HG03571 (cell line): ENCODE data around the gene NTRK3.

Source experiments
- ATAC-seq: cut with Tn5 transposase; IDR thresholded peaks from one replicate; pipeline ENCODE4 v1.9.1; 2021; ENCODE audit not compliant: unreplicated experiment

Gene NTRK3

DNA sequence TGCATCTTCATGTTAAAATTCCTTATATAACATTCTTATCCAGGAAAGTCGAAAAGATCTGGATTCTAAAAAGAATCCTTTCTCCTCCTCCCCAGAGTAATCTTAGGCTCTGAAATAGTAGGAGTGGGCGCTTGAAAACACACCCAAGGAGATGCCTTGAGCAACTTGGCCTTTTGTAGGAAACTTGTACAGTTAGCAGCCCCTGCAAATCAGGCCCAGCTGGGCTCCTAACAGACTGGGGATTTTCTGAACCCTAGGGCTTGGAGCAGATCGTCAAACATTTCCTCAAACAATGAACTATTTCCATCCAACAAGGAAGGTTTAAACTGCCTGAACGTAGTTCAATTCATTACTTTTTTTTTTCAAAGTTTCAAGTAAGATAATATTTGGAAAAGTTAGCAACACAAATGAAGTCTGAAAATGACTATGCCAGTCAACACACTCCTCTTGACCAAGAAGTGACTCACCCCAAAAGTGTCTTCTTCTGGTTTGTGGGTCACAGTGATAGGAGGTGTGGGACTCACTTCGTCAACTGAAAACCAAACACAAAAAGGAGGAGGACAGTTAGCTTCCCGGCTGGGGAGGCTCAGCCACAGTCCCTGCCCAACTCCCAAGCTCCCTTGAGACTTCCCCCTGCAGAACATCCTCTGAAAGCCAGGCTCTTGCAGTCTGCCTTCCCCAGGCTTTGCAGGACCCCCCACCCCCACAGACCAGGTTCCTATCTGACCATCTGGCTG is 129.7 kb downstream of the NTRK3 start:
- ATAC-seq = no peak

DNA sequence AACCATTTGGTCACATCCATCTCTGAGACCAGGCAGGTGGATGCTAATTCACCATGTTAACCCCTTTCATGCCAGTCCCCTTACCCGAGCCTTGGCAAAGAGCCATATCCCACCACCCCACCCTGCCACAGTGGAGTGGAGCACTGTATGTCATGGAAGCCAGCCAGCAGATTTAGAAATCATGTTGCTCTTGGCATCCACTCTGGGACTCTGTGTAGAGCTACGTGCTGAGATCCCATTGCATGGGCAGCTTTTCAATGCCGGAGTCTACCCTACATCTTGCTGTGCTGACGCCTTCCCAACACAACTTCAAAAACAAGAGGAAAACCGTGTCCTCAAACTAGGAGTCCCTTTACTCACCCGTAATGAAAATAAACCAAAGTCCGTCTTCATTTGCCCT is 131.0 kb downstream of the NTRK3 start:
- ATAC-seq = no peak

DNA sequence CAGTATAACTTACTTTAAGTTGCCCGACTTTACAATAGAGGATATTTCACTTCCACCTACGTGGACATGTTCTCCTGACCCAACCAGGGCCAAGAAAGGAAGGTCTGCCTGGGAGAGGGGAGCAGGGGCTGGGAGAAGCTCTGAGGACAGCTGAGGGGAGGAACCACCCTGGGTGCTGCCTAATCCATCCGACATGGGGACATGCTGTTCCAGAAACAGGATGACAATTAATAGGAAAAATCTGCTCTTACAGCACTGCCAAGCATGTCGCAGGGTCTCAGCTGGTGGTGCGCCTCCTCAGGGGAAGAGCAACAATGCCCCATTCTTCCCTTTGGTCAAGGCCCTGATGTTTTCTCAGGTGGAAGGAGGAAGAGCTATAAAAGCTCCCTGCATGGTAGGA is 132.3 kb downstream of the NTRK3 start:
- ATAC-seq = no peak

DNA sequence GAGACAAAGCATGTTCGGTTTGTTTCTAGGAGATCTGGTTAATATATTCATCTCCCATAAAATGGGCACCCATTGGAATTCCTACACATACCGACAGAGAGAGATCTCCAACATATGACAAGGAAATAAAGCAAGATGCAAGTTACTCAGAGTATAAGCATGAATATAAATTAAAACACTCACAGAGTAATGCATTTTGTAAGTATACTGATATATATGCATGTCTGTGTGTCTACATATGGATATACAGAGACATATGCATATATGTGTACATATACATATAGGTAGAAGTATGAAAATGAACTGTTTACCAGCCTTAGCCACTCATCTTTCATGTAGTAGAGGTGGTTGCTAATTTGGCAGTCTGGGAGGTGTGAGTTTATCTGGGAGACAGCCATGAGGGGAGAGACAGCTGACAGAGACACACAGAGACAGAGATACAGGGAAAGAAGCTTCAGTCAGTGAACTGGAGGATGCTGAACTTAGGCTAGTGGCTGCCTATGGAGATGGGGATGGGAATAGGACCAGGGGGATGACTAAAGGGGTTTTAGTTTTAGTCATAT is 134.5 kb downstream of the NTRK3 start:
- ATAC-seq = no peak

DNA sequence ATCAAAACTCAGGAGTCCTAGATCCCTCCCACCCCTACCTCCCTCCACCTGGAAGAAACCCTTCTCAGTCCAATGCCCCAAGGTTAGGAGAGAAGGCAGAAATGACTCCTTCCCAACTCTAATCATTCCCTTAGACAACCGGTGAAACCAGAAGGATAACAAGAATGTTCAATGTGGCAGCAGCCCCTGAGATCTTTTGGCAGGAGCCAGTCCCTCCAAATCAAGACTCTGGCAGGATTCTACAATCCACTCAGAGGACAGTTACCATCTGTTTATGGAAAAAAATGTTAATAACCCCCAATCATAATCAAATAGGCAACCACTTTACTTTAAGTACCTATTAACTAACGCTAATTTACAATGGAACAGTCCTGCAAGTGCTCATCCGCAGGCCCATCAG is 136.5 kb downstream of the NTRK3 start:
- no peak for ATAC-seq

DNA sequence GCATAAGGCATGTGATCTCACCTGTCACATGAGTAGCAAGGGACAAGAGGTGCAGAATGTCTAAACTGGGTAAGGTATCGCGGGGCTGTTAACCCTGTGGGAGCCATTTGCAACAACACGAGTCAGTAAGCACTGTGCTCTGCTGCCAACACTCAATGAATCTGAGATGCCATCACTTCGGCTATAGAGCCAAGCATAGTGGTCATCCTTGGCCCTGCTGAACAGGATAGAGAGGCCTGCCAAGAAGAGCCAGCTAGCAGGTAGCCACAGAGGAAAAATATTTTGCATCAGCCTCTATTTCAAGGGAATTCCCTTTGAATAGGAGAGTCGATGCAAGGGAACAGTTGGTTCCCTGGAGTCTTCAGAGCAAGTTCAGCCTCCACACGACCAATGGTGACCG is 137.8 kb downstream of the NTRK3 start:
- no peak for ATAC-seq

DNA sequence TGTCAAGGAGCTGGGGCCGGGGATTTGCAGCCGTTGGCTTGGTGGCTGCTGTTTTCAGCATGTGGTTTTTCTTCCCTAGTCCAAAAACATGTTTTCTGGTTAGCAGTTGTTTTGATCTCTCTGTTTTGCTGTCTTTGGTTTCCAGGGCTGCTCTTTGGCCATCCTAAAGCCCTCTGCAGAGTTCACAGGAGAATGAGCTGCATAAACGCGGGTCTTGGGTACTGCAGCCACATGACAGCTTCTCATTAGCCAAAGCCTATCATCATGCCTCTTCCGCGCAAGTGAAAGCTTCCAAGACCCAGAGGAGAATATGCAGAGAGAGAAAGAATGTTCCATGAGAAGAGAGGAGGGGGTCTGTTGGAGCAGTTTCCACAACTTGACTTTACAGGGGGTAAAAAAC is 138.5 kb downstream of the NTRK3 start:
- no peak for ATAC-seq

DNA sequence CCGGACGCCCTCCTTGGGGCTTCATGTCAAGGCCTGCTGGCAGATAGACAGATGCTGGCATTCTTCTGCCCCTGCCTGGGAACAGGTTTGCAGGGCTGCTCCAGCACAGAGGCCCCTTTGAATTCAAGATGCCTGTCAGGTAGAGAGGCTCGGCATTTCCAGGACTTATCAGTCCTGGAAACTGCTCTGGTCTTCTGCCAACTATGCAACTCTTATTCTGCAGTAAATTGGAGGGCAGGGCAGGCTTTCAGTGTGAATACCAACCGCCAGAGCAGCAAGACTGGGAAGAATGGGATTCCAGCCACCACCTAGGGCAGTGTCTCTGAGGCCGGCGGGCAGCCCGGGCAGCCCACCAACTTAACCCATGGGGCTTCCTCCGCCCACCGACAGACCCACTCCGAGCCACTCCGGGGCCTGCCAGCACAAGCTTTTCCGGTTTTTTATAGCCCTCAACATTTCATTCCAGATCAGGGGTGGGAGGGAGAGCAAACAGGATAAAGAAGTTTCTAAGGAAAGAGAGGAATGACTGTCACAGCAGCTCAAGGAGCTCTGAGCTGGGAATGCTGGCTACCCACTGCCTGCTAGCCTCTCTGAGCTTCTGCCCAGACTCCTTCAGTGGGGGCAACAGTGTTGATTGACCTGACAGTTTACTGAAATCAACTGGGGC is 140.9 kb downstream of the NTRK3 start:
- ATAC-seq = no peak

DNA sequence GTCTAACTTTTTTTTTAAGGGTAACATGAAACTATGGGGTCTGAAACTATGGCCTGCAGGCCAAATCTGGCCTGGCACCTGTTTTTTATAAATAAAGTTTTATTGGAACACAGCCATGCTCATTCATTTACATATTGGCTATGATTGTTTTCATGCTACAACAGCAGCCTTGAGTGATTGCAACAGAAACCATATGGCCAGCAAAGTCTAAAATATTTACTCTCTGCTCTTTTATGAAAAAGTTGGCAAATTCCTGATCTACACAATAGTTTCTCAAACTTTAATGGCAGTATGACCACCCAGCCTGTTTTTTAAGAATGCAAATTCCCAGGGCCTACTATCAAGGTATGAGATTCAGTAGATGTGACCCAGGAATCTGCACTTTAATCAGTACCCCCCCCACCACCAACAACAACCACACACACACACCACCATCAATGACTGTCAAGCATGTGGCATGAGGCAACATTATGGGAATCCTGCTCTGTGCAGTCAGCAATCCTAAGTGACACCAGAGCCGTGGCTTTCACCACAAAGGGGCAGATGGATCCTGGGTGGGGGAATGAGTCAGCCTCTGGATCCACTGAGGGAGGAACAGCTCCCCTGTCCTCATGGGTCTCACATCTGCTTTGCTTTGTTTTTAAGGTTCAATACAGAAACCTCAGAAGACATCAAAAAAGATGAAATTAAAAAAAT is 142.8 kb downstream of the NTRK3 start:
- no peak for ATAC-seq

DNA sequence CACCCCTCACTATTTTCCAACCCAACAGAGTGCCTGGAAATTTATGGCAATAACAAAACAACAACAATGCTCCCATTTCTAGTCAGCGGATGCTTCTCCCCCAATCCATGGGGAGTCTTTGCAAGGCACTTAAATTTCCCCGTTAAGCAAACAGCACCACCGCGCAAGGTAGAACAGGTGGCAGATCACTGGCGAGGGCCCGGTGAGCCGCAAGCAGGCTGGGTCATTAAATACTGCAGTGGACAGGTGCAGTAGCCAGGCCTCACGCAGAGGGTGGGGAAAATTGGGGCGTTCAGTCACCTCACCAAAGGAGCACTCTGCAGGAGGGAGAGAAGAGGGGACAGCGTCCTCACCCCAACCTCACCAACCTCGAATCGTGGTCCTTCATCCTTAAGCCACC is 147.5 kb downstream of the NTRK3 start:
- no peak for ATAC-seq

DNA sequence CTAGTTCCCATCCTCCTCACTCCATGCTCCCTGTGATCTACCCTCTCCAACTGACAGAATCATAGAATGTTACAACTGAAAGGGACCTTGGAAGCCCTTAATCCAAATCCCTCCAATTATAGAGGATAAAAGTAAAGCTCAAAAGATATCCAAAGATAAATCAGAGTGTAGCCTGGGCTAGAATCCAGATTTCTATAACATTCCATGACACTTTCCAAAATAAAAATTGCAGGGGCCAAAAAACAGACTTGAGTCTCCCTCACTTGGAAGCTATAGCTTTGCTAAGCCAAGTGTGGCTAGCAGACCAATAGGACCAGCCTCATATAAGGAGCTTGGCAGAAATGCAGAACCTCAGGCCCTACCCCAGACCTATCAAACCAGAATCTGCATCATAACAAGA is 148.1 kb downstream of the NTRK3 start:
- ATAC-seq = no peak

DNA sequence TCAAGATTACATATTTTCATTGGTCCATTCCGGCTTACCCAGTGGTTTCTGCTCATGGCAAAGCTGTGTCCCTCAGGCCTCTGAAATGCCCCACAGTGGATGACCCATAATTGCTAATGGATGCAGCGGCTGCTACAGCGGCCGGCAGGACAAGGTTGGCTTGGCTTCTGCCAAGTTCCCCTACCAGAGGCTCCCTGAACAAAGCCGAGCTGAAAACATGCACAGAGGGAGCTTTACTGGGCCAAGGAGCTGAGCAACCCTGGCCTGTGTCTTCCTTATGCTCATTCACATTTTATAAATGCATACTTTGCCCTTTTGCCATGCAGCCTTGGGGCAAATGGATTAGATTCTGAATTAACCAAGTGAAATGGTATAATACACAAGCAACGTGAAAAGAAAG is 150.5 kb downstream of the NTRK3 start:
- no peak for ATAC-seq

DNA sequence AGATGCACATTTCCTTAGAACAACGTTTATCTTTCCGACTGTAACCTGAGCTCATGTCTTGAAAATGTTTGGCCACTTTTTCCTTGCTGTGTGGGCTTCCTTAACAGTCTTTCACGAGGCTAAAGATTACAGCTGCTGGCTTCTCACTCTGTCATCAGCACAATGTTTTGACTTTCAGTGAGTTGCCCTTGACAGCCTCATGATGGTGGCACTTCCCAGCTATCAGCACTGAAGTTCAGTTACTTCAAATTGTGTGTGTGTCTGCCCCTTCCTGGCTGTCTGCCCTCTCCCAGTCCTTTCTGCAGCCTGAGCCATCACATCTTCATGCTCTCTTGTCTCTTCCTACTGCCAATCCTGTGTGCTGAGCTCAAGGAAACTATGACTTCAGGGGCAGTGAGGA is 152.2 kb downstream of the NTRK3 start:
- ATAC-seq = no peak

DNA sequence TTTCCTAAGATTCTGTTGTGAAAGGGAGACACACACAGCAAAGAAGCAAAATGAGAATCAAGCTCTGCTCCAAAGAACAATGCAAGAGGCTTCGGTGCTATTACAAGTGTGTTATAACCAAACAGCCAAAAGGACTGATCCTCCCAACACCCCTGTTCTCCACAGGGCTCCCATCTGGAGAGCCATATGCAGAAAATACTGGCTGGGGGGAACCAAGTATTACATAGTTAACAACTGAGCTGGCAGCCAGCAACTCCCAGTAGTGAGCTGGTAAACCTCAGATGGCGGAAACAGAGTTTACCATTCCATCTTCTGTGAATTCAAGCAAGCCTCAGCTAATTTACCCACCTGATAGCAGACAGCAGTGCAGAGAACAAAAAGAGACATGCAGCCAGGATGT is 156.4 kb downstream of the NTRK3 start:
- ATAC-seq = no peak

DNA sequence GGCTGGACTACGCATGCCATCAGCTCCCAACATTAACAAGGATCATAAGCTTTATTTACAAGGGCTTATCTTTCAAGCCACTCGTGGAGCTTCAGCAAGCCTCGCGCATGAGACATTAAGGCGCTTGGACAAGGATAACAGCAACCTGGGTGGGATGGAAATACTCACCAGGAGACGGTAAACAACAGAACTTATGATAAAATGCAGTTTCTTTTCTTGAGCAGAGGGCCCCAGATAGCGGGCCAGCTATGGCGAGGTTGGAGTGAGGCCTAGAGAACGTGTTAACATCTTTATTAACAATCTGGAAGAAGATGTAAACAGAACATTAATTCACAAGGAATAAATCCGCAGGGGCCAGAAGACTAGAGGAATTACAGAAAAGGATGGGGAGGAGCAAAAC is 158.2 kb downstream of the NTRK3 start:
- ATAC-seq = no peak

DNA sequence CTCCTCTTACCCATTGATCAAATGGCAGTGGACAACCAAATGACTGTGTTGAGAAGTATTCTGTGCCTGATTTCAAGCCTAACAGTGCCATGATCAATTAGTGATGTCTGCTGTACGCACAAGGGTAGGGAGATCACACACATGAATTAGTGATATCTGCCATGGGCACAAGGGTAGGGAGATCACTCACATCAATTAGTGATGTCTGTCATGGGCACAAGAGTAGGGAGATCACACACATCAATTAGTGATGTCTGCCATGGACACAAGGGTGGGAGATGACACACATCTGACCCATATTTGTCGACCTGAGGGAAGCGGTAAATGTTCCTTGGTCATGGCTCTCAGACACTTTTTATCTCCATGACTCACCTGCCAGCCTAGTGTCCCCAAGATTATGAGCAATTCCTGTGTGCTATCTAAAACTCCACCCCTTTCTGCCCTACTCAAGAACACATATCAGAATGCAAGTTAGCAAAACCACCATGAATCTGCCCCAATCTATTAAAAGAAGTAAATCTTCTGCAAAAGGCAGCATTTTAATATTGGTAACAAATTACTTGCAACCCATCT is 165.0 kb downstream of the NTRK3 start:
- no peak for ATAC-seq

DNA sequence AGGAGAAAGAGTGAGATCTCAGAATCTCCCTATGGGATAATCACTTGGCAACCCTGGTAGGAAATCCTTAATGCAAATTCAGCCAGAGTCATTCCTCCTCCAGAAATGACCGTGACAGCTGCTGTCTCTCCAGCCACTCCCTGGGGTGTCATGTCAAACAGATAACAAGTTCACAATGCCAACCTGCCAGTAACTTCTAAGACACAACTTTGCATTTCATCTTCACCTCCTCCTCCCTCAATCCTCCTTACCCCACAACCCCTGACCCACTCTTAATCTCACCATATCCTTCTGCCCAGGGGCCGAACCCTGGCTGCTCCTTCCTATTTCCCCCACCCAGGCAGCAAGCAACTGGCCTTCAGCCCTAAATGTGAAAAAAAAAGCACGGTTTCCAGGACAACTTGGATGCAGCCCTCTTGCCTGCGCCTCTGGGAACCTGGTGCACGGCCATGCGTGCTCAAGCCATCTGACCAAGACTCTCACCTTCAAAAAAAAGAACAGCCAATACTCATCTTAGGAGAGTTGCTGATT is 166.0 kb downstream of the NTRK3 start:
- ATAC-seq = no peak

DNA sequence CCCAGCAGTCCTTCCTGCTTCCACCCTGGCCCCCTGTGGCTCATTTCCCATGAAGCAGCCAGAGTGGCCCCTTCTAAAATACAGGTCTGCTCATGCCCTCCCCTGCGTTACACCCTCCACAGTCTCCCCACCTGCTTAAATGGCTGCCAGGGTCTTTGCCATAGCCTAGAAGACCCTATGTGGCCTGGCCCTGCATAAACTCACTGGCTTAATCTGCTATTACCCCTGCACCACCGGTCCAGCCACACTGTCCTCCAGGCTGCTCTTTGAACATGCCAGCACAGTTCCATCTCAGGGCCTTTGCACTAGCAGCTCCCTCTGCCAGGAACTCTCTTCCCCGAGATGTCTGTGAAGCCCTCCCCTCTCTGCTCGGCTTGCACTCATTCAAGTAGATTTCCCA is 166.8 kb downstream of the NTRK3 start:
- ATAC-seq = no peak

DNA sequence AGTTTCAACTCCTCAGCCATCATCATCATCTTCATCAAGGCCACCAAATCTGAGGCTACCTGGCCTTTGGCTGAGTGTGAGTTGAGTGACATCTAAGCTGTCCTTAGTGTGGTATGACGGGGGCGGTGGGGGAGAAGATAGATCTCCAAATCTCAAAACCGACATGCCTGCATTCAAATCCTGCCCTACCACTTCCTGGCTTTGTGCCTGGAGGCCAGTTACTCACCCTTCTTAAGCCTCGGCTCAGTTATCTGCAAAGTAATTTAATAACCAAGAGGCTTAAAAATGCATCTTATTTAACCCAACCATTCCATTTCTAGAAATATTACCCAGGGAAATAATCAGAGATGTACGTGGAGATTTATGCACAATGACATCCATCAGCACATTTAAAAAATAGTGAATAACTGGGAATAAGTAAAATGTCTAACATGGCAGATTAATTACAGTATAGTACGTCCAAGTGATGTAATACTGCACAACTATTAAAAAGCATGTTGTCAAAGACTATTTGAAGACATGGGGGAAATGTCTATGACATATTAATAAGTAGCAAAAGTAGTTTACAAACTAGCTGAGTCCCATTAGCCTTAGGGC is 167.4 kb downstream of the NTRK3 start:
- no peak for ATAC-seq

DNA sequence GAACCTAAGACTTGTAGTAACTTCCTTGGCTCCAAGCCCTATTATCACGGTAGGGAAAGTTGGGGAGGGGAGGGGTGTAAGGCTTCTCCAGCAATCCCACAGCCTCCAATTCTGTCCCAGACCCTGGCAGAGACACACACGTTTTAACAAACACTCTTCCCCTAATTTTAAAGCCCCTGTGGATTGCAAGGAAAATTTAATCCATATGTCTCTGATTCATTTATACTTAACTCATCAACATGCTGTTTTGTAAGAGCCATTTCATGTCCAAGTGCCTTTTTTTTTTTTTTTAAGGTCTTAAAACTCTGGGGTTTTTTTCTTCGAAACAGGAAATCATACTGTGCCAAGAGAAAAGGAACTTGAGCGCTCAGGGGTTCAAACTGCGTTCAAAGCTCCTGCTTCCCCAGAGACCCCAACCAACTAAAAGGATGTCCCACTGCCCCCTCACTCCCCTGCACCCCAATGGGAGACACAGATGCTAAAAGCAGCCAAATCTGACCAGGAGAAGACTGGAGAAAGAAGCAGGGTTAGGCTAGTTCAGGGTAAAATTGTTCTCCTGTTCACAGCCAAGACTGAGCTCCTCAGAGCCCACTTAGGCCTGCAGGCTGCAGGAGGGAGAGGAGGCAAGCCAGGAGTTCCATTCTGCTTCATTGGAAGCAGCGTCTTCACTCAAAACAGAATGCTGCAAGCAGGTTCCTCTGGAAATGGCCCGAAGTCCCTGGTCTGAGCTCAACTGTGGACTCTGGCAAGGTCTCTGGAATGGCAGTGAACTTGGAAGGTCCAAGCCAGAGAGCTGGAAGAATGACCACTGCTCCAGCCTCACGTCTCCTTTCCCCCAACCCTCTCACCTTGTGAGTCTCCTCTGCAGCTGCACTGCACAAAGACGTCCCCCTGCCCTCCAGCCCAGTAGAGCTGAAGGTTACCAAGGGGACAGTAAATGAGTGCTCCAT is 172.5 kb downstream of the NTRK3 start:
- ATAC-seq = no peak
